ENCODE results near the gene TENM3. TPM values are rescaled to one million over a fixed set of nuclear protein-coding genes. Genes with fewer than 3 reads are reported as not detected.

The TENM3 gene
- total and polyA plus RNA-seq, 2 donors (not counting 3 experiments of a cell fraction or from before 2014, with no cell fraction given), result 3.2 to 6.2 TPM

GRCh38 chr4:182478475-182478874 is 235.3 kb downstream of the TENM3 start:
- Histone ChIP-seq H3K4me2 (ENCODE audit: insufficient read depth, low read length) (no peak overlapping the region), H3K9me1 (replicated peaks; ENCODE audit: control insufficient read depth, extremely low read depth, insufficient read depth, low read length) (peaks cover 2% of the 10 kb centered on the region), H3K9me3 (replicated peaks; ENCODE audit: control insufficient read depth, insufficient read depth, low read length) (no peaks in the 10 kb centered on the region), H3K4me1 (ENCODE audit: control insufficient read depth, extremely low read depth, insufficient read depth, low read length) (no peaks in the 10 kb centered on the region), H3K36me3 (ENCODE audit: control insufficient read depth in 2 of 2, extremely low read depth in 1 of 2, insufficient read depth in 2 of 2, low read length in 2 of 2) (no peaks in the 10 kb centered on the region), H3K9ac (replicated peaks; ENCODE audit: extremely low read depth, insufficient read depth, low read length) (no peak overlapping the region), H2AFZ (ENCODE audit: low read depth, low read length) (no peak overlapping the region), H3K27ac (ENCODE audit: insufficient read depth, low read depth, low read length) (no peak overlapping the region), H3K79me2 (ENCODE audit: control insufficient read depth, insufficient read depth, low read length) (no peaks in the 10 kb centered on the region), H3K4me3 (replicated peaks in 1 of 3; ENCODE audit: insufficient read depth in 1 of 3, low read depth in 1 of 3, low read length in 3 of 3) (no peak overlapping the region), H4K20me1 (replicated peaks; ENCODE audit: control insufficient read depth, extremely low read depth, insufficient read depth, low read length) (no peaks in the 10 kb centered on the region), H3K27me3 (ENCODE audit: control insufficient read depth in 2 of 2, insufficient read depth in 2 of 2, low read length in 2 of 2) (no peaks in the 10 kb centered on the region)
- DNase-seq (ENCODE audit: low read depth, low spot score), result peak; percentile 55
- dilution Hi-C loops (cut with MboI; ENCODE audit: extremely low pct_ligation_motif_present, low sequenced_read_pairs) (no loop called here), intact Hi-C loops (cut with micrococcal nuclease) (loop anchor here (1.0 to 5.0 kb wide), 3 partner anchors 126 to 1336 kb away; no protein-coding TSS in a partner anchor)
- FAIRE-seq, result no peak
- POLR2A ChIA-PET, result no interaction called here
- TF ChIP-seq, protein P1, sequence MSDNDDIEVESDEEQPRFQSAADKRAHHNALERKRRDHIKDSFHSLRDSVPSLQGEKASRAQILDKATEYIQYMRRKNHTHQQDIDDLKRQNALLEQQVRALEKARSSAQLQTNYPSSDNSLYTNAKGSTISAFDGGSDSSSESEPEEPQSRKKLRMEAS (IDR thresholded peaks at IDR 0.05; ENCODE audit: insufficient read depth, insufficient read length), result no peak
- TF ChIP-seq, protein P2, sequence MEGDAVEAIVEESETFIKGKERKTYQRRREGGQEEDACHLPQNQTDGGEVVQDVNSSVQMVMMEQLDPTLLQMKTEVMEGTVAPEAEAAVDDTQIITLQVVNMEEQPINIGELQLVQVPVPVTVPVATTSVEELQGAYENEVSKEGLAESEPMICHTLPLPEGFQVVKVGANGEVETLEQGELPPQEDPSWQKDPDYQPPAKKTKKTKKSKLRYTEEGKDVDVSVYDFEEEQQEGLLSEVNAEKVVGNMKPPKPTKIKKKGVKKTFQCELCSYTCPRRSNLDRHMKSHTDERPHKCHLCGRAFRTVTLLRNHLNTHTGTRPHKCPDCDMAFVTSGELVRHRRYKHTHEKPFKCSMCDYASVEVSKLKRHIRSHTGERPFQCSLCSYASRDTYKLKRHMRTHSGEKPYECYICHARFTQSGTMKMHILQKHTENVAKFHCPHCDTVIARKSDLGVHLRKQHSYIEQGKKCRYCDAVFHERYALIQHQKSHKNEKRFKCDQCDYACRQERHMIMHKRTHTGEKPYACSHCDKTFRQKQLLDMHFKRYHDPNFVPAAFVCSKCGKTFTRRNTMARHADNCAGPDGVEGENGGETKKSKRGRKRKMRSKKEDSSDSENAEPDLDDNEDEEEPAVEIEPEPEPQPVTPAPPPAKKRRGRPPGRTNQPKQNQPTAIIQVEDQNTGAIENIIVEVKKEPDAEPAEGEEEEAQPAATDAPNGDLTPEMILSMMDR (IDR thresholded peaks at IDR 0.05; ENCODE audit: extremely low read depth in 1 of 2, insufficient read depth in 1 of 2, low read depth in 1 of 2, low read length in 2 of 2), result peak; percentile 34 to 39
- no TSS peak for BruUV-seq (replicated peaks)
- CTCF ChIA-PET, result interaction anchor here (1.4 kb wide), 1 partner anchor 52 kb away, joined by 3 read pairs; no protein-coding TSS in a partner anchor

- no peaks in the 10 kb centered on the region for H4K20me1 ChIP-seq (replicated peaks; ENCODE audit: control insufficient read depth, extremely low read depth, insufficient read depth, low read length)
- no peaks in the 10 kb centered on the region for H3K4me1 ChIP-seq (ENCODE audit: control insufficient read depth, extremely low read depth, insufficient read depth, low read length)
- FAIRE-seq (no peak), DNase-seq (ENCODE audit: low read depth, low spot score) (no peak)
- no peaks in the 10 kb centered on the region for H3K9me3 ChIP-seq (replicated peaks; ENCODE audit: control insufficient read depth, insufficient read depth, low read length)
- intact Hi-C loops (cut with micrococcal nuclease) (no loop called here), dilution Hi-C loops (cut with MboI; ENCODE audit: extremely low pct_ligation_motif_present, low sequenced_read_pairs) (no loop called here)
- no peak overlapping the region for H3K9ac ChIP-seq (replicated peaks; ENCODE audit: extremely low read depth, insufficient read depth, low read length)
- H3K27me3 ChIP-seq (ENCODE audit: control insufficient read depth in 2 of 2, insufficient read depth in 2 of 2, low read length in 2 of 2), result no peaks in the 10 kb centered on the region
- ChIA-PET CTCF (no interaction called here), POLR2A (no interaction called here)
- H3K9me1 ChIP-seq (replicated peaks; ENCODE audit: control insufficient read depth, extremely low read depth, insufficient read depth, low read length), result peaks cover 2% of the 10 kb centered on the region
- H3K4me3 ChIP-seq (replicated peaks in 1 of 3; ENCODE audit: insufficient read depth in 1 of 3, low read depth in 1 of 3, low read length in 3 of 3), result no peak overlapping the region
- no peak overlapping the region for H3K4me2 ChIP-seq (ENCODE audit: insufficient read depth, low read length)
- no peaks in the 10 kb centered on the region for H3K79me2 ChIP-seq (ENCODE audit: control insufficient read depth, insufficient read depth, low read length)
- H3K36me3 ChIP-seq (ENCODE audit: control insufficient read depth in 2 of 2, extremely low read depth in 1 of 2, insufficient read depth in 2 of 2, low read length in 2 of 2), result no peaks in the 10 kb centered on the region
- TF ChIP-seq, protein P2 (IDR thresholded peaks at IDR 0.05; ENCODE audit: extremely low read depth in 1 of 2, insufficient read depth in 1 of 2, low read depth in 1 of 2, low read length in 2 of 2), result no peak
- TF ChIP-seq EZH2 (IDR thresholded peaks at IDR 0.05; ENCODE audit: borderline replicate concordance, low read depth, low read length, severe bottlenecking), result no peak
- TF ChIP-seq POLR2A (IDR thresholded peaks at IDR 0.05; ENCODE audit: low read depth, low read length), result no peak
- TF ChIP-seq JUN (IDR thresholded peaks at IDR 0.05; ENCODE audit: borderline replicate concordance, insufficient read depth, insufficient read length, low read depth), result no peak
- no peak for TF ChIP-seq POLR2AphosphoS5 (IDR thresholded peaks at IDR 0.05; ENCODE audit: insufficient read depth, low read depth, low read length)
- no peak for TF ChIP-seq FOS (IDR thresholded peaks at IDR 0.05; ENCODE audit: borderline replicate concordance, insufficient read depth, low read length)
- TF ChIP-seq, protein P1 (IDR thresholded peaks at IDR 0.05; ENCODE audit: insufficient read depth, insufficient read length), result no peak
- no peak for TF ChIP-seq MYC (IDR thresholded peaks at IDR 0.05; ENCODE audit: low read depth, low read length)
- TF ChIP-seq GATA2 (IDR thresholded peaks at IDR 0.05; ENCODE audit: insufficient read depth, insufficient read length, low read depth, low read length), result no peak
- H3K27ac ChIP-seq (ENCODE audit: insufficient read depth, low read depth, low read length), result no peak overlapping the region
- BruUV-seq (replicated peaks), result no TSS peak
- H2AFZ ChIP-seq (ENCODE audit: low read depth, low read length), result no peak overlapping the region
Measured at GRCh38 chr4:182483685-182484084, 240.5 kb downstream of the TENM3 start.
